HEK293 (cell line): ENCODE data around the gene CATSPERE.

Experiments
- CTCF ChIA-PET: fragments of 350-600 bp; formaldehyde crosslinking; extraction: SDS; loops from one replicate; lab custom pipeline; 2021; ENCODE audit warnings: antibody characterized with exemption; lab: Yijun Ruan, JAX
- POLR2A ChIA-PET: fragments of 300-600 bp; formaldehyde crosslinking; extraction: SDS; loops from one replicate; lab custom pipeline; 2020; ENCODE audit warnings: antibody characterized with exemption, inconsistent platforms; lab: Yijun Ruan, JAX
- H3K27ac ChIP-seq: fragments of 200-500 bp; sonication (Bioruptor generic); 2 replicates; pipeline ENCODE4 v1.5.1; 2014; ENCODE audit warnings: low read depth, low read length, control low read depth, inconsistent platforms; ENCODE audit errors: extremely low read depth
- H3K36me3 ChIP-seq, 2 experiments: fragments of 200-500 bp in 1 of 2; sonication (Bioruptor generic) in 1 of 2; 1 replicate in 1 of 2; 2 replicates in 1 of 2; pipeline ENCODE4 v1.5.1; 2014 to 2017; ENCODE audit warnings: inconsistent platforms in 2 of 2, low read length in 2 of 2; ENCODE audit not compliant: control insufficient read depth in 2 of 2, insufficient read depth in 1 of 2
- H3K4me1 ChIP-seq: fragments of 200-500 bp; sonication (Bioruptor generic); 2 replicates; pipeline ENCODE4 v1.5.1; 2014; ENCODE audit warnings: mild to moderate bottlenecking, low read length, inconsistent platforms; ENCODE audit not compliant: control insufficient read depth, insufficient read depth
- H3K4me3 ChIP-seq: 2 replicates; pipeline ENCODE4 v1.5.1; 2011; ENCODE audit warnings: low read depth, mild to moderate bottlenecking, control low read depth, low read length, moderate library complexity
- H3K9me3 ChIP-seq: fragments of 200-500 bp; sonication (Bioruptor generic); 2 replicates; pipeline ENCODE4 v1.5.1; 2014; ENCODE audit warnings: low read depth, low read length, inconsistent platforms; ENCODE audit not compliant: control insufficient read depth, insufficient read depth
- MEIS1 ChIP-seq: sonication (generic); formaldehyde crosslinking; IDR thresholded peaks from 2 replicates; pipeline ENCODE4 v1.8.1; 2022; ENCODE audit warnings: missing genetic modification reagents, mild to moderate bottlenecking, borderline replicate concordance
- MZF1 ChIP-seq: fragments of 450-650 bp; formaldehyde crosslinking; IDR thresholded peaks from 2 replicates; pipeline ENCODE4 v1.5.1; 2017; ENCODE audit warnings: missing biosample characterization, missing genetic modification characterization, borderline replicate concordance
- PATZ1 ChIP-seq: fragments of 450-650 bp; formaldehyde crosslinking; IDR thresholded peaks from 2 replicates; pipeline ENCODE4 v1.5.1; 2016; ENCODE audit warnings: missing biosample characterization, missing genetic modification characterization
- ZBTB1 ChIP-seq: fragments of 450-650 bp; formaldehyde crosslinking; IDR thresholded peaks from 2 replicates; pipeline ENCODE4 v1.5.1; 2016; ENCODE audit warnings: missing biosample characterization, missing genetic modification characterization
- ZBTB17 ChIP-seq: fragments of 450-650 bp; formaldehyde crosslinking; IDR thresholded peaks from 2 replicates; pipeline ENCODE4 v1.5.1; 2016; ENCODE audit warnings: missing biosample characterization, missing genetic modification characterization
- ZBTB20 ChIP-seq: fragments of 450-650 bp; formaldehyde crosslinking; IDR thresholded peaks from 2 replicates; pipeline ENCODE4 v1.5.1; 2016; ENCODE audit warnings: missing biosample characterization, missing genetic modification characterization
- ZBTB48 ChIP-seq: fragments of 450-650 bp; formaldehyde crosslinking; IDR thresholded peaks from 2 replicates; pipeline ENCODE4 v1.5.1; 2016; ENCODE audit warnings: missing biosample characterization, missing genetic modification characterization
- ZFP3 ChIP-seq: fragments of 450-650 bp; formaldehyde crosslinking; IDR thresholded peaks from 2 replicates; pipeline ENCODE4 v1.5.1; 2016; ENCODE audit warnings: low read depth, missing biosample characterization, missing genetic modification characterization
- ZIC2 ChIP-seq: fragments of 450-650 bp; formaldehyde crosslinking; IDR thresholded peaks from 2 replicates; pipeline ENCODE4 v1.5.1; 2016; ENCODE audit warnings: missing biosample characterization, missing genetic modification characterization
- ZNF16 ChIP-seq: fragments of 450-650 bp; formaldehyde crosslinking; IDR thresholded peaks from 2 replicates; pipeline ENCODE4 v1.5.1; 2016; ENCODE audit warnings: low read depth, missing biosample characterization, missing genetic modification characterization
- ZNF2 ChIP-seq: fragments of 450-650 bp; formaldehyde crosslinking; IDR thresholded peaks from 2 replicates; pipeline ENCODE4 v1.5.1; 2016; ENCODE audit warnings: missing biosample characterization, missing genetic modification characterization
- ZNF335 ChIP-seq: fragments of 450-650 bp; formaldehyde crosslinking; conservative IDR thresholded peaks from 2 replicates; pipeline ENCODE4 v1.5.1; 2016; ENCODE audit warnings: missing biosample characterization, missing genetic modification characterization
- ZNF394 ChIP-seq: fragments of 450-650 bp; formaldehyde crosslinking; IDR thresholded peaks from 2 replicates; pipeline ENCODE4 v1.5.1; 2016; ENCODE audit warnings: missing biosample characterization, missing genetic modification characterization, mild to moderate bottlenecking, moderate library complexity, borderline replicate concordance
- ZNF398 ChIP-seq: fragments of 450-650 bp; formaldehyde crosslinking; IDR thresholded peaks from 2 replicates; pipeline ENCODE4 v1.5.1; 2017; ENCODE audit warnings: missing biosample characterization, missing genetic modification characterization
- ZNF514 ChIP-seq: fragments of 450-650 bp; formaldehyde crosslinking; IDR thresholded peaks from 2 replicates; pipeline ENCODE4 v1.5.1; 2016; ENCODE audit warnings: missing biosample characterization, missing genetic modification characterization
- ZNF561 ChIP-seq: fragments of 450-650 bp; IDR thresholded peaks from 2 replicates; pipeline ENCODE4 v1.5.1; 2018; ENCODE audit warnings: missing biosample characterization, missing genetic modification characterization, borderline replicate concordance
- ZNF596 ChIP-seq: fragments of 450-650 bp; IDR thresholded peaks from 2 replicates; pipeline ENCODE4 v1.5.0; 2018; ENCODE audit warnings: missing biosample characterization, mild to moderate bottlenecking, missing genetic modification characterization, moderate library complexity
- ZNF777 ChIP-seq: fragments of 450-650 bp; formaldehyde crosslinking; IDR thresholded peaks from 2 replicates; pipeline ENCODE4 v1.5.1; 2017; ENCODE audit warnings: missing biosample characterization, missing genetic modification characterization, borderline replicate concordance
- ZSCAN23 ChIP-seq: fragments of 450-650 bp; formaldehyde crosslinking; IDR thresholded peaks from 2 replicates; pipeline ENCODE4 v1.5.1; 2016; ENCODE audit warnings: missing biosample characterization, missing genetic modification characterization
- TF ChIP-seq, protein P1 (sequence below): fragments of 450-650 bp; formaldehyde crosslinking; conservative IDR thresholded peaks from 2 replicates; pipeline ENCODE4 v1.5.1; 2016; ENCODE audit warnings: low read depth, missing biosample characterization, missing genetic modification characterization

CATSPERE gene

DNA sequence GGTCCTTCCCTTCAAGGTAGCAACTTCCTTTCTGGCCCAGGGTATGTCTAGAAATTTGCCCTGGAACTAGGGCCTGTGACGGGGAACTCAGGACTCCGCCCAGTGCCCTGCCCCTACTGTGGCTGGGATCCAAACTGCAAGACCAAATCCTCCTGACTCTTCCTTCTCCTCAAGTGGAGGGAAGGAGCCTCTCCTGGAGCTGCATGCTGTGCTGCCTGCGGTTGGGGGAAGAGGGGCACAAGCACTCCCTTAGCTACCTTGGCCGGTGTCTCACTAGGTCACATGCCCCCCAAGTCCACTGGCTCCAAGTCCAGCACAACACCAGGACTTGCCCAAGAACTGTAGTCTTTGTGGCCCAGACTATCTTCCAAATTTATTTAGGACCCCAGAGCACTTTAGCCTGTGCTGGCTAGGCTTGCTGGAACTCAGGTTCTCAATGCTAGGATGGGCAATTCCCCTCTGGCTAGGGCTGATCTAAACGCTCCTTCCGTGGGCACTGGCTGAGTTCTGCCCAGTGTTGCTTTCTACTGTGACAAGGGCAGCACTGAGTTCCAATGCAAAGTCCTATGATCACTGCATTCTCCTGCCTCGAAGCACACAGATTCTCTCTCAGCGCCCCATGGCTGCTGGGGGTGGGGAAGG is 21.6 kb upstream of the CATSPERE start (continued):
- TF ChIP-seq ZNF398 (no peak), ZBTB48 (tag by site-specific recombination) (peak; percentile 93), ZNF335 (tag by site-specific recombination) (peak; percentile 78), ZBTB17 (peak; percentile 69), ZBTB1 (no peak), ZIC2 (peak; percentile 81), ZNF394 (no peak), ZNF2 (tag by site-specific recombination) (0 out of 2 replicates have a peak, but pooled peaks have one; percentile 21), PATZ1 (tag by site-specific recombination) (peak; percentile 34; the same call in 1 of the 2 replicates), ZNF561 (tag by site-specific recombination) (peak; percentile 72; the same call in 1 of the 2 replicates)

DNA sequence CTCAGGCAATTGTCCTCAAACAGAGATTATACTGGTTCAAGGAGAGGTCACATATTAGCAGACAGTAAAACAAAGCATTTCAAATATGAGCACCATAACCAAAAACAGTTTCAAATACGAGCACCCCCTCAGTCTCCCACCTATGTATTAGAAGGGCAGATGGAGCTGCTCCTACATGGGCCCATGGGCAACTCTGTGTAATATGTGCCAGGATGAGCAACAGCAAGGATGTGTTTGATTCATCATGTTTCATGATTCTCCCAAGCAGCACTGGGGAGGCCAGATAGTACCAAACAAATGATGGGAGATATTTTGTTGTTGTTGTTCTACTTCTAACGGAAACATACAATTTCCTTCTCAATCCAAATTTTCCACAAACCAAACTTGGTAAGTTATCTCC is 18.2 kb upstream of the CATSPERE start:
- H3K27ac ChIP-seq, result no peak overlapping the region
- TF ChIP-seq ZBTB17, result 0 out of 2 replicates have a peak, but pooled peaks have one; percentile 32
- TF ChIP-seq ZNF777 (tag by site-specific recombination), result no peak
- peaks cover 32% of the 10 kb centered on the region for H3K4me1 ChIP-seq
- H3K36me3 ChIP-seq, result peaks cover 0 to 7% of the 10 kb centered on the region in 2 experiments; a peak in 2 of 3 replicates
- no peaks in the 10 kb centered on the region for H3K9me3 ChIP-seq
- H3K4me3 ChIP-seq, result no peak overlapping the region
- CTCF ChIA-PET, result interaction anchor here (0.5 kb wide), 1 partner anchor 581 kb away, joined by 5 read pairs; no protein-coding TSS in a partner anchor
- POLR2A ChIA-PET, result interaction anchor here (0.6 kb wide), 1 partner anchor 211 kb away, joined by 3 read pairs; no protein-coding TSS in a partner anchor

GRCh38 chr1:244444854-244445253 is 16.2 kb upstream of the CATSPERE start:
- ChIA-PET POLR2A (no interaction called here), CTCF (interaction anchor here (0.8 kb wide), 1 partner anchor 26 kb away, joined by 4 read pairs; no protein-coding TSS in a partner anchor)
- Histone ChIP-seq H3K9me3 (no peaks in the 10 kb centered on the region), H3K27ac (no peak overlapping the region), H3K4me1 (peaks cover 45% of the 10 kb centered on the region), H3K4me3 (no peak overlapping the region), H3K36me3 (peaks cover 0 to 13% of the 10 kb centered on the region in 2 experiments; a peak in 2 of 3 replicates)
- TF ChIP-seq ZSCAN23 (no peak), MEIS1 (CRISPR knock-in tag) (no peak), ZNF514 (tag by site-specific recombination) (no peak), ZFP3 (no peak), MZF1 (peak; percentile 83; the same call in 1 of the 2 replicates), ZNF16 (tag by site-specific recombination) (no peak), ZBTB20 (peak; percentile 70), ZNF596 (tag by site-specific recombination) (no peak), ZNF777 (tag by site-specific recombination) (no peak)
- TF ChIP-seq, protein P1, sequence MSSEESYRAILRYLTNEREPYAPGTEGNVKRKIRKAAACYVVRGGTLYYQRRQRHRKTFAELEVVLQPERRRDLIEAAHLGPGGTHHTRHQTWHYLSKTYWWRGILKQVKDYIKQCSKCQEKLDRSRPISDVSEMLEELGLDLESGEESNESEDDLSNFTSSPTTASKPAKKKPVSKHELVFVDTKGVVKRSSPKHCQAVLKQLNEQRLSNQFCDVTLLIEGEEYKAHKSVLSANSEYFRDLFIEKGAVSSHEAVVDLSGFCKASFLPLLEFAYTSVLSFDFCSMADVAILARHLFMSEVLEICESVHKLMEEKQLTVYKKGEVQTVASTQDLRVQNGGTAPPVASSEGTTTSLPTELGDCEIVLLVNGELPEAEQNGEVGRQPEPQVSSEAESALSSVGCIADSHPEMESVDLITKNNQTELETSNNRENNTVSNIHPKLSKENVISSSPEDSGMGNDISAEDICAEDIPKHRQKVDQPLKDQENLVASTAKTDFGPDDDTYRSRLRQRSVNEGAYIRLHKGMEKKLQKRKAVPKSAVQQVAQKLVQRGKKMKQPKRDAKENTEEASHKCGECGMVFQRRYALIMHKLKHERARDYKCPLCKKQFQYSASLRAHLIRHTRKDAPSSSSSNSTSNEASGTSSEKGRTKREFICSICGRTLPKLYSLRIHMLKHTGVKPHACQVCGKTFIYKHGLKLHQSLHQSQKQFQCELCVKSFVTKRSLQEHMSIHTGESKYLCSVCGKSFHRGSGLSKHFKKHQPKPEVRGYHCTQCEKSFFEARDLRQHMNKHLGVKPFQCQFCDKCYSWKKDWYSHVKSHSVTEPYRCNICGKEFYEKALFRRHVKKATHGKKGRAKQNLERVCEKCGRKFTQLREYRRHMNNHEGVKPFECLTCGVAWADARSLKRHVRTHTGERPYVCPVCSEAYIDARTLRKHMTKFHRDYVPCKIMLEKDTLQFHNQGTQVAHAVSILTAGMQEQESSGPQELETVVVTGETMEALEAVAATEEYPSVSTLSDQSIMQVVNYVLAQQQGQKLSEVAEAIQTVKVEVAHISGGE, result no peak
